Suprapubic skin (tissue), 3 donors: Measurements from ENCODE around the gene URB1.

Experiments
- CTCF ChIP-seq, 2 donors: fragments of 200-600 bp in 1 of 2; fragments of 450-650 bp in 1 of 2; sonication (generic) in 1 of 2; IDR thresholded peaks; one replicate each; pipeline ENCODE4 v1.5.1; 2016 to 2019; ENCODE audit warnings: antibody characterized with exemption in 2 of 2, mild to moderate bottlenecking in 1 of 2, moderate library complexity in 1 of 2
- POLR2A ChIP-seq, 2 donors: fragments of 450-650 bp; IDR thresholded peaks; one replicate each; pipeline ENCODE4 v1.6.1; 2017; ENCODE audit warnings: antibody characterized with exemption in 2 of 2, mild to moderate bottlenecking in 2 of 2, moderate library complexity in 2 of 2

GRCh38 chr21:32350981-32351380, 41.8 kb downstream of the URB1 start:
- TF ChIP-seq POLR2A (IDR thresholded peaks at IDR 0.05) (no peak), CTCF (IDR thresholded peaks at IDR 0.05) (no peak)
